Endothelial cell of umbilical vein (primary cell): ENCODE data around the gene FREM3.
"Not testable (repeated sequence)": the region's sequence is repeated elsewhere in the genome, so short reads cannot be mapped to it uniquely, and the experiment has no call there.

Experiments
- CTCF ChIP-seq, 2 donors: IDR thresholded peaks; 1 replicate in 1 of 2; 2 replicates in 1 of 2; pipeline ENCODE4 v1.5.1; 2011; ENCODE audit warnings: low read length in 2 of 2, mild to moderate bottlenecking in 2 of 2, moderate library complexity in 2 of 2, control low read depth in 1 of 2, inconsistent platforms in 1 of 2, low read depth in 1 of 2; ENCODE audit not compliant: insufficient read depth in 1 of 2; ENCODE audit errors: extremely low read depth in 1 of 2
- MAX ChIP-seq: IDR thresholded peaks from 2 replicates; pipeline ENCODE4 v1.6.1; 2011; ENCODE audit not compliant: insufficient read depth, insufficient read length
- POLR2A ChIP-seq: IDR thresholded peaks from 2 replicates; pipeline ENCODE4 v1.6.1; 2012; ENCODE audit warnings: low read depth, mild to moderate bottlenecking, control low read depth, low read length

- not testable (repeated sequence) for TF ChIP-seq CTCF (IDR thresholded peaks at IDR 0.05; ENCODE audit: extremely low read depth in 1 of 2, insufficient read depth in 1 of 2, low read depth in 1 of 2, low read length in 2 of 2); MAX; POLR2A
Measured at GRCh38 chr4:143673629-143674028, 26.8 kb downstream of the FREM3 start.
